Vagina (tissue), 2 donors: Measurements from ENCODE around the gene TBXA2R. TPM values are rescaled to one million over a fixed set of nuclear protein-coding genes. Genes with fewer than 3 reads are reported as not detected.
A peak's percentile ranks its signal among the peaks of the same experiment; 100 is the strongest.

Source experiments
- DNase-seq, 2 donors: peaks; one replicate each; pipeline ENCODE4 v3.0.0-alpha.2; 2017; ENCODE audit errors: extremely low spot score in 2 of 2
- H3K27ac ChIP-seq: fragments of 200-600 bp; sonication (generic); one replicate; pipeline ENCODE4 v1.5.1; 2019
- H3K27me3 ChIP-seq: fragments of 200-600 bp; sonication (generic); one replicate; pipeline ENCODE4 v1.5.1; 2019
- H3K36me3 ChIP-seq, 2 donors: fragments of 200-600 bp; sonication (generic); one replicate each; pipeline ENCODE4 v1.5.1; 2017 to 2019
- H3K4me1 ChIP-seq: fragments of 200-600 bp; sonication (generic); one replicate; pipeline ENCODE4 v1.5.1; 2019
- H3K4me3 ChIP-seq, 2 donors: fragments of 200-600 bp; sonication (generic); 1 replicate in 1 of 2; 2 replicates in 1 of 2; pipeline ENCODE4 v1.5.1; 2016 to 2019
- H3K9me3 ChIP-seq: fragments of 200-600 bp; sonication (generic); one replicate; pipeline ENCODE4 v1.5.1; 2019
- CTCF ChIP-seq, 3 experiments: fragments of 450-650 bp in 2 of 3; fragments of 200-600 bp in 1 of 3; sonication (generic) in 1 of 3; IDR thresholded peaks; one replicate each; pipeline ENCODE4 v1.5.1; 2017 to 2019; ENCODE audit warnings: antibody characterized with exemption in 3 of 3, mild to moderate bottlenecking in 2 of 3, moderate library complexity in 2 of 3
- POLR2A ChIP-seq, 2 donors: fragments of 450-650 bp; IDR thresholded peaks; one replicate each; pipeline ENCODE4 v1.6.1; 2017; ENCODE audit warnings: antibody characterized with exemption in 2 of 2, mild to moderate bottlenecking in 2 of 2, moderate library complexity in 2 of 2
- POLR2AphosphoS5 ChIP-seq, 2 donors: sonication (generic); formaldehyde crosslinking; IDR thresholded peaks; one replicate each; pipeline ENCODE4 v1.9.0; 2017; ENCODE audit warnings: antibody characterized with exemption in 2 of 2, mild to moderate bottlenecking in 2 of 2, low read depth in 1 of 2; ENCODE audit not compliant: insufficient read depth in 1 of 2
- intact Hi-C: fragments of 100-400 bp; cut with DNase I; formaldehyde crosslinking; loops from one replicate; pipeline ENCODE4 v1.15.1; 2023
- total RNA-seq: library from RNA; depleted of rRNA; stranded (reverse); fragments of >200 nt; gene quantifications from one replicate; pipeline ENCODE4 v1.2.3, GENCODE V29; 2016

TBXA2R gene
- total RNA-seq, 1 donor from 2014 or later, result 1.7 TPM

- Histone ChIP-seq H3K9me3 (no peaks in the 10 kb centered on the region), H3K27me3 (no peaks in the 10 kb centered on the region), H3K4me3 (no peak overlapping the region), H3K36me3 (peaks cover 0 to 31% of the 10 kb centered on the region in 2 donors), H3K4me1 (peaks cover 47% of the 10 kb centered on the region), H3K27ac (peak overlapping the region; percentile 11)
- intact Hi-C loops, result no loop called here
- DNase-seq, result no peak
- no peak for TF ChIP-seq POLR2A (IDR thresholded peaks at IDR 0.05)
- no peak for TF ChIP-seq POLR2AphosphoS5 (IDR thresholded peaks at IDR 0.05; ENCODE audit: insufficient read depth in 1 of 2, low read depth in 1 of 2)
- no peak for TF ChIP-seq CTCF (IDR thresholded peaks at IDR 0.05)
Measured at GRCh38 chr19:3608750-3609322, 2.2 kb upstream of the TBXA2R start.

- intact Hi-C loops, result no loop called here
- peaks cover 0 to 24% of the 10 kb centered on the region in 2 donors for H3K36me3 ChIP-seq
- DNase-seq, result no peak
- no peaks in the 10 kb centered on the region for H3K27me3 ChIP-seq
- peaks cover 53% of the 10 kb centered on the region for H3K4me1 ChIP-seq
- H3K27ac ChIP-seq, result peak overlapping the region; percentile 80
- peak overlapping the region in 1 of 2 donors; percentile 62 for H3K4me3 ChIP-seq
- no peaks in the 10 kb centered on the region for H3K9me3 ChIP-seq
- TF ChIP-seq POLR2A (IDR thresholded peaks at IDR 0.05), result no peak
- TF ChIP-seq POLR2AphosphoS5 (IDR thresholded peaks at IDR 0.05; ENCODE audit: insufficient read depth in 1 of 2, low read depth in 1 of 2), result no peak
- TF ChIP-seq CTCF (IDR thresholded peaks at IDR 0.05), result no peak
Measured at GRCh38 chr19:3608079-3608641, 1.5 kb upstream of the TBXA2R start.

- Histone ChIP-seq H3K27ac (peak overlapping the region; percentile 80), H3K36me3 (peaks cover 0 to 19% of the 10 kb centered on the region in 2 donors), H3K4me1 (peaks cover 55% of the 10 kb centered on the region), H3K9me3 (no peaks in the 10 kb centered on the region), H3K4me3 (peak overlapping the region; percentile 49 to 62), H3K27me3 (no peaks in the 10 kb centered on the region)
- no peak for DNase-seq
- intact Hi-C loops, result no loop called here
- no peak for TF ChIP-seq POLR2A (IDR thresholded peaks at IDR 0.05)
- peak in 1 of 2 donors; percentile 23 for TF ChIP-seq POLR2AphosphoS5 (IDR thresholded peaks at IDR 0.05; ENCODE audit: insufficient read depth in 1 of 2, low read depth in 1 of 2)
Measured at GRCh38 chr19:3607303-3608078, 816 bp upstream of the TBXA2R start.

- Histone ChIP-seq H3K4me1 (peaks cover 55% of the 10 kb centered on the region), H3K27me3 (no peaks in the 10 kb centered on the region), H3K36me3 (peaks cover 0 to 6% of the 10 kb centered on the region in 2 donors), H3K27ac (peak overlapping the region; percentile 80), H3K4me3 (peak overlapping the region; percentile 49 to 62), H3K9me3 (no peaks in the 10 kb centered on the region)
- TF ChIP-seq POLR2A (IDR thresholded peaks at IDR 0.05), result no peak
- no peak for TF ChIP-seq CTCF (IDR thresholded peaks at IDR 0.05)
- no peak for TF ChIP-seq POLR2AphosphoS5 (IDR thresholded peaks at IDR 0.05; ENCODE audit: insufficient read depth in 1 of 2, low read depth in 1 of 2)
- intact Hi-C loops, result no loop called here
- DNase-seq, result no peak
Measured at GRCh38 chr19:3606174-3606689, 443 bp downstream of the TBXA2R start.

- Histone ChIP-seq H3K27ac (peak overlapping the region; percentile 80), H3K4me1 (peaks cover 55% of the 10 kb centered on the region), H3K27me3 (no peaks in the 10 kb centered on the region), H3K4me3 (peak overlapping the region; percentile 49 to 62), H3K36me3 (peaks cover 0 to 2% of the 10 kb centered on the region in 2 donors), H3K9me3 (no peaks in the 10 kb centered on the region)
- intact Hi-C loops, result no loop called here
- DNase-seq, result no peak
- TF ChIP-seq POLR2AphosphoS5 (IDR thresholded peaks at IDR 0.05; ENCODE audit: insufficient read depth in 1 of 2, low read depth in 1 of 2) (no peak), CTCF (IDR thresholded peaks at IDR 0.05) (no peak), POLR2A (IDR thresholded peaks at IDR 0.05) (no peak)
Measured at GRCh38 chr19:3605770-3606169, 905 bp downstream of the TBXA2R start.
